Tibial nerve (tissue), 3 donors: Measurements from ENCODE around the gene DRAM1.

Source experiments
- CTCF ChIP-seq, 5 experiments: fragments of 200-600 bp in 3 of 5; fragments of 450-650 bp in 2 of 5; sonication (generic) in 3 of 5; IDR thresholded peaks; one replicate each; pipeline ENCODE4 v1.5.1; 2016 to 2019; ENCODE audit warnings: antibody characterized with exemption in 5 of 5, mild to moderate bottlenecking in 3 of 5, moderate library complexity in 2 of 5
- POLR2A ChIP-seq, 2 donors: fragments of 450-650 bp; IDR thresholded peaks; one replicate each; pipeline ENCODE4 v1.6.1; 2017; ENCODE audit warnings: antibody characterized with exemption in 2 of 2, mild to moderate bottlenecking in 2 of 2, moderate library complexity in 2 of 2

GRCh38 chr12:101927999-101928398 is 50.6 kb downstream of the DRAM1 start:
- TF ChIP-seq CTCF (IDR thresholded peaks at IDR 0.05) (no peak), POLR2A (IDR thresholded peaks at IDR 0.05) (no peak)
